GM19468 (cell line): ENCODE results near the gene MACROD1.

ENCODE experiments used
- ATAC-seq: cut with Tn5 transposase; IDR thresholded peaks from one replicate; pipeline ENCODE4 v1.9.1; 2021; ENCODE audit warnings: mild to moderate bottlenecking, moderate library complexity, moderate number of reproducible peaks; ENCODE audit not compliant: unreplicated experiment; ENCODE audit errors: extremely low read depth

MACROD1 gene

DNA sequence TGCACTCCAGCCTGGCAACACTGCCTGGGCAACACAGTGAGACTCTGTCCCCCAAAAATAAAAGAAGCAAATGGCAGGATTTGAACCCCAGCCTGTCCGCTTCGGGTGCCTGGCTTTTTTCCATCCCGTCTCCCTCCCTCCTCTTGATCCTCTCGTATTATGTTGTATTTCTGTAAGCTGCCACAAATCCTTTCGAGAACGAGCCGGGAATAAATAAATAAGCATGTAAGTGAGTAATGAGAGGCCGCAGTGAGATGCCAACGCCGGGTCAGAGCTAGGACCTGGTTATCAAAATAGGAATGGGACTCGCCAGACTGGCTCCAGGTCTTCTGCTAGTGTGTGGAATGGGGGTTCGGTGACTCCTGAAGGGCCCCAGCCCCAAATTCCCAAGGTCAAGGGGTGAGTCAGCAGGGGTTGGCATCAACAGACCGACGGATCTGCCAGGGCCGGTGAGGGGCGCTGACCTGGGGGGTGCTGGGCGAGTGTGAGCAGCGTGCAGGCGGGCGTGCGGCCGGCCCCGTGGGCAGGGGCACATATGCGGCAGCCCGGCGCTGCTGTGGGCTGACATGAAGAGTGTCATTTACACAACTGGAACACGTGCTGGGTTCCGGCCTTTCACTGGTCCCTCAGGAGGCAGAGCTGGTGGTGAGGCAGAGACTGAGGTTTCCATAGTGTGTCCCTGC lies 82.4 kb downstream of the MACROD1 start:
- ATAC-seq: no peak

DNA sequence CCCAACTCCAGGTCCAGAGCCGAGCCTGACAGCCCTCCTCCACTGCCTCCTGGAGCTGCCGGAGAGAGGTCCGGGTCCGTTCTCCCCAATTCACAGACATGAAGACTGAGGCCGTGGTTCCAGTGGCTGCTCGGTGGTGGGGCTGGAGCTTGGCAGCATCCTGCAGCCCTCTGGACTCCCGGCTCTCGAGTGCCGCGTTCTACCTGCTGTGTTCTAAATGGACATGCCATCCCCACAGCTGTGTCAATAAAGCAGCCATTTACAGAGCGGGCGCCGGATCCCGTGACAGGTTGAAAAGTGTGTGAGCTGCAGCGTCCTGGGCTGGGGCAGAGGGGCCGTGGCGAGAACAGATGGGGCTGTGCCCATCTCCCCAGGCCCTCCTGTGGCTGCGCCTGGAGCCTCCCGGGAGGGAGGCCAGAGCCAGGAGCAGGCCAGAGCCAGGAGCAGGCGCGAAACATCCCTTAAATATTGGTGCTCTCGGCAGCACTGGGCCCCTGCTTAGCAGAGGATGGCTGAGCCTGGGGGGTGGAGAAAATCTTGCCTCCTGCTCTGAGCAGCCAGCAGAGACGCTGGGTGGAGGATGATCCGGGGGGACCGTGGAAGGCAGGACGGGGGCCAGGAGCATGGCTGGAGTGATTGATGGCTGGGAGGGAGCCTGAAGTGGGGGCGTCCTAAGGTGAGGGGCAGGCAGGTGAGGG lies 84.0 kb downstream of the MACROD1 start:
- ATAC-seq: no peak

GRCh38 chr11:64080390-64080789 lies 85.5 kb downstream of the MACROD1 start:
- no peak for ATAC-seq

GRCh38 chr11:64078905-64079304 lies 87.0 kb downstream of the MACROD1 start:
- no peak for ATAC-seq

GRCh38 chr11:64078284-64078683 lies 87.6 kb downstream of the MACROD1 start:
- ATAC-seq: no peak

DNA sequence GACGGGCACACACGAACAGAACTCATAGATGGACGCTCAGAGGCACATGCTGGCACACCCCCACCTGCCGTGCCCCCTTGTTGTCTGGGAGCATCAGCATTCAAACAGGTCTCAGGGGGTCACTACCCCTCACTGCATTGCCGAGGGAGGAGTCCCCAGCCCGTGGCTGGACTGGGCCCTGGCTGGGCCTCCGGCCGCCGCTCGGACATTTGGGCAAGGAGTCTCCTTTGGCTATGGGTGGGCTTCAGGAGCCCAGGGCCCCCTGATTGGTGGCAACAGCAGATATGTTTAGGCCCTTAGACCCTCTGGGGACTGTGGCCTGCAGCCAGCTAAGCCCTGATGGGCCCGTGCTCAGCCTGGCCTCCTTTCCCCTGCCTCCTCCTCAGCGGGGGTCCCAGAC lies 88.3 kb downstream of the MACROD1 start:
- ATAC-seq: no peak

- no peak for ATAC-seq
Measured at GRCh38 chr11:64076758-64077157, 89.2 kb downstream of the MACROD1 start.

DNA sequence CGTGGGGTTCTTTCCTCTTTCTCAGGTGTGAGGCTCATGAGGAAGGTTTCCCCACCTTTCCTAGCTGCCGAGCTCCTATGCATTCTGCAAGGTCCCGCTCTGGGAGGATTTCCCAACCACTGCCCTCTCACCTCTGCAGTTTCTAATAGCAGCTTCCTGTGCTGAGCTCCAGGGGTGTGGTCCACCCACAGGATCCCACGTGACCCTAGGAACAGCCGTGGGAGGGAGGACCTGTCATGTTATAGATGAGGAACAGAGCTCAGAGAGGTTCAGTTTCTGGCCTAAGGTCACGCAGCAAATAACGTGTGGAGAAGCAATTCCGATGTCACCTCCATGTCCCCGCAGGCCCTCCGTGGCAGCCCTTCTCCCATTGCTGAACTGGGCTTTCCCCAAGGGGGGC lies 91.7 kb downstream of the MACROD1 start:
- no peak for ATAC-seq

- no peak for ATAC-seq
Measured at GRCh38 chr11:64073542-64073941, 92.4 kb downstream of the MACROD1 start.

- no peak for ATAC-seq
Measured at GRCh38 chr11:64072871-64073270, 93.0 kb downstream of the MACROD1 start.

- no peak for ATAC-seq
Measured at GRCh38 chr11:64072403-64072802, 93.5 kb downstream of the MACROD1 start.

DNA sequence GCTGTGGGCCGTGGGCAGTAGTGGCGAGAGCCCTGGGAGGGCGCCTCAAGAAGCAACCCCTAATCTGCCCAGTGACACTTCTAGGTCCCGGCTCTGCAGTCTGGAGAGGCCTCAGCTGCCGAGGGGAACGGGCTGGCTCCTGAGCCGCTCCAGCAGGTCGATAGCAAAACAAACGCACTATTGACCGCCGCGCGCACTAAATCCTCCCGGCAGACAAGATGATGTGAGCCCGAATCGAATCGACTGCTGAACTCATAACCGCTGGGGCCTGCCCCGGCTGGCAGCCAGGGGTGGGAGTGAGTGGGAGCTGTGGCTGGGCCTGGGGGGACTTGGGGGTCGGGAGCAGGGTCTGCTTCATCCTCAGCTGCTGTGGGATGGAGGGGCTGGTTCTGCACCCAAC lies 94.1 kb downstream of the MACROD1 start:
- no peak for ATAC-seq

DNA sequence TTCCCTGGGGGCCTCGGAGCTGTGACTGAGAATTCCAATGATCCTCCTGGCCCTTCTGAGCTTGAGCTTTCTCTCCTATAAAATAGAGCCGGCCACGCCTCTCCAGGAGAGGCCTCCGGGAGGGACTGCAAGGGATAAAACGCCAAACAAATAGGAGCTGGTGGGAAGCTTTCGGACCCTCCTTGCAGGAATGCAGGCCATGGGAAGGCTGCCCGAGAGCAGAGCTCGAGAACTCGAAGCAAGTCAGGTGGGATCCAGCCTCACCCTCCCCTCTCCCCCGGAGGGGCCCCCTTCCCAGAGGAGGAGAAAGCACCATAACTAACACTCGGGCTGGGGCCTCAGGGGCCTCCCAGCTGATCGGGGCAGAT lies 95.6 kb downstream of the MACROD1 start:
- ATAC-seq: no peak

DNA sequence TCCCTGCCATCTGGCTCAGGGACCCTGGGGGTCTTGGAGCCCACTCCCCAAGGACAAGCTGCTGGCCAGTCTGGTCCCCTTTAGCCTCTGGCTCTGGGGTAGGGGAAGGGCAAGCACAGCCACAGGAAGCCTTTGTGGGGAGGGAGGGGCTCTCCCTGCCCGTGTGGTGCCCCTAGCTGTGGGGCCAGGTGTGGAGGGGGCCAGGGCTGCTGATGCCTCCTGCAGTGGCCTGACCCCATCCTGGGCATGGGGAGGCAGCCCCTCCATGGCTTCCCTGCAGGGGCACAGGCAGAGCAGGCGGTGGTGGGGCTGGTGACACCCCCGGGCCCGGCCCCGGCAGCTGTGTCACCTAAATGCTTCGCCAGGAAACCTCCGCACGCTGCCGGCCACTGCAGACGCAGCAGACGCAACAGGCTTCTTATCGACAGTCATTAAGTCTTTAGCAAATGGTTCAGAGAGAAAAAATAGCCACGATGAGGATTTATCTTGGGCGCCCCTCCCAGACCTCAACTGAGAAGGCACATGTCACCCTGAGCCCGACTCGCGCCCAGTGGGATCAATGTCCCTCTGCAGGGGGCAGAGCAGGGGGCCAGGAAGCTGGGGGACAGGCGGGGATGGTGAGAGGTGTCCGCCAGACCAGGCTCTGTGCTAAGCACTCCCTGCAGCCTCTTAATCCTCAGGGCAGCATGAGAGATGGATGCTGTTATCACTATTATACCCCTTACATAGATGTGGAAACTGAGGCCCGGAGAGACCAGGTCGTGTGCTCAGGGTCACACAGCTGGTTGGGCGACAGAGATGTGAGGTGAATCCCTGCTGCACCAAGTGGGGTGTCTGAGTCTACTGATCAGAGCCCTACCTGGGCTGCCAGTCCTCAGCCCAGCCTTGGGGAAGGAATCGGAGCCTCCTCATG lies 96.3 kb downstream of the MACROD1 start:
- no peak for ATAC-seq

DNA sequence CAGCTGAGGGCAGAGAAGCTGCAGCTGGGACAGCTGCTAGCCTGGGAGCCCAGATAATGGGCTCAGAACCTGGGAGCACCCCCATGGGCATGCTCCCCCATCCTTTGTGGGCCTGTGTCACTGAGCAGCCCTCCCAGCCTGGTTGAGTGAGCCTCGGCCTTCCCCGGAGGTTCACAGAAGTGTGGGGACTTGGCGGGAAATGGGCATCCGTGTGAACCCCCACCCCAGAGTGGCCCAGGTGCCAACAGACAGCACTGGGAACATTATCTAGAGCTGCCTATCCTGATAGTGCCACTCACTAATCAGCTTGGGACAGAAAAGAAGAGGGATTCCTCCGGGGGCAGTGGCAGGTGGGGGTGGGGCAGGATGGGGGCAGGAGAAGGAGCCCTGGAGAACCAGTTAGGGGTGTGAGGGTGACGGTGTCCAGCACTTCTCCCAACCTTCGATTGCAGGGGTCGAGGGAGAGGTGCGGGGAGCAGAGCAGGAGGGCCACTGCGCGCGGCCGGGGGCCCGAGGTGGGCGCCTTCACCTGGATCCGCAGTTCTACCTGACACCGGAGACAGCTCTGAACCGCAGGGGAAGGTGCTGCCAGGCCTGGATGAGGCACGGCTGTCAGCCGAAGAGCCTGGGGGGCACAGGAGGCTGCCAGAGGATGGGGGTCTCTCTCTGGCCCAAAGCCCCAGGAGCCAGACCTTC lies 97.1 kb downstream of the MACROD1 start:
- no peak for ATAC-seq

DNA sequence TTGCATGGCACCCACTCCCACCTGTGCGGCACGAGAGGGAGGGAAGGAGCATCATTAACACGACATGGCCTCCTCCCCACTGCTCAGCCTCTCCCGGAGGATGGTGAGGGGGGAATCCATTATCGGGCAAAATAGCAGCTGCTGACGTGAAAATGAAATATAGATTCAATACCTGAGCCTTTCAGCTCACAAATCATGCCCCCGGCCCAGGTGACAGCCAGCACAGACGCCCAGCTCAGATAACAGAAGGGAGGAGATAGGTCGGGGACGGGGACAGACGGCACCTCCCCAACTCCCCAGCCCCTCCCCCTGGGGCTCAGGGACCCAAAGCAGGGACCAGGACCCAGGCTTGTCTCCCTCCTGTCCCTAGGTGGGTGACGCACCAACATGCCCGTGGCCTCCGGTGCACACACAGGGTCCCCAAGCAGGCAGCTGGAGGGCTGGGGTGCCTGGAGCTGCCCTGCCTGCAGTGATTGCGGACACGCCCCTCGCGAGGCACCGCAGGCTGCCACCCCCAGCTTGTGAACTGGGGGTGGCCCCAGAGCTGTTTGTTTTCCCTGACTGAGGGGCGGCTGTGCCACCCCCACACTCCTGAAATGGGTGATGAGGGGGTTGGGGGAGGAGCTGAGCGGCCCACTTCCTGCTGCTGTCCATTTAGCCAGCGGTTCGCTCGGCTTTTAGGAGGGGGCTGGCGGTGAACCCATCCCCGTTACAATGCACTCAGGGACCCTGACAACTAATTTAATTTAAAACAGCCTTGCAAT lies 98.5 kb downstream of the MACROD1 start:
- ATAC-seq: no peak

- no peak for ATAC-seq
Measured at GRCh38 chr11:64065712-64066111, 100.2 kb downstream of the MACROD1 start.

DNA sequence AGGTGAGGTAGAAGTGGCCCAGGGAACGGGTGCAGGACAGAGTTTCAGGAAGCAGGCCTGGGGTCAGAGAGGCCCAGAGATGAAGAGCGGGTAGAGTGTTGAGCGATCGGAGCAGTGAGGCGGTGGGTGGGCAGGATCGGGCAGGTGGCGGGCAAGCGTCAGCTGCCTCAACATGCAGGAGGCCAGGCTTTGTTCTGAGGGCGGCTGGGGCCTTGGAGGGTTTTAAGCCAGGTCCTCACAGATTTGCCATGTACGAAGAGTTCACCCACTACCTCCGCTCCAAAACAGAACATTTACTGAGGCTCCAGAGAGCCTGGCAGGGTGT lies 100.8 kb downstream of the MACROD1 start:
- ATAC-seq: no peak

- no peak for ATAC-seq
Measured at GRCh38 chr11:64064374-64065140, 101.4 kb downstream of the MACROD1 start.
